NB4 (cell line): ENCODE measurements around the gene PDE9A.

Experiments used
- DNase-seq: peaks from one replicate; pipeline ENCODE4 v3.0.0; 2010; ENCODE audit warnings: low read depth
- H3K4me3 ChIP-seq: one replicate; pipeline ENCODE4 v1.5.1; 2011; ENCODE audit warnings: mild to moderate bottlenecking, low read depth, low read length, moderate library complexity
- MYC ChIP-seq: IDR thresholded peaks from 2 replicates; pipeline ENCODE4 v1.6.1; 2011; ENCODE audit warnings: low read depth, low read length
- POLR2A ChIP-seq: IDR thresholded peaks from 2 replicates; pipeline ENCODE4 v1.6.1; 2011; ENCODE audit warnings: mild to moderate bottlenecking; ENCODE audit not compliant: insufficient read length; ENCODE audit errors: extremely low read depth
- TF ChIP-seq, protein P1 (sequence below): IDR thresholded peaks from 2 replicates; pipeline ENCODE4 v1.6.1; 2011; ENCODE audit warnings: low read depth, low read length
- TF ChIP-seq, protein P2 (sequence below): IDR thresholded peaks from one replicate; pipeline ENCODE4 v1.5.1; 2012; ENCODE audit warnings: low read depth, low read length

PDE9A gene

DNA sequence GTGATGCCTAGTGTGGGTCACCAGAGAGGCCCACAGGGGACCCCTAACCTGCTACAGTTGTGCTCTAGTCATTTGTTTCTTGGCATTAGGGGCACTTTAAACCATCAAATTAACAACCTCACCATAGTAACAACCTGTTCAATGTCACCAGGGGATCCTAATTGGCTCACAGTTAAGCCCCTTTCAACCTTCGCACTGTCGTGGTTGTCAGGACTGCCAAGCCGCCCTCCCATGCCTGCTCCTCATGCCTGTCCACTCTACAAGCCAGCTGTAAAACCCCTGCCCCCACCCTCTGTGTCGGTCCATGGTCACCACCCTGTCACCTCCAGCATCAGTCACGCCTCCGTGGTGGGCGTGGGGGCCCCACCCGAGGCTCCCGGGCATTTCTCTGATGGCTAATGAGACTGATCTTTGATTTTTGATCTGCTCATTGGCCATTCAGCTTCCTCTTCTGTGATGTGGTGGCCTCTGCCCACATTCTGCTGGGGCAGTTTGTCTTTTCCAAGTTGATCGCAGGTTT, 129.4 kb downstream of the PDE9A start:
- no peak for DNase-seq
- TF ChIP-seq MYC (no peak), POLR2A (no peak)
- TF ChIP-seq, protein P1, sequence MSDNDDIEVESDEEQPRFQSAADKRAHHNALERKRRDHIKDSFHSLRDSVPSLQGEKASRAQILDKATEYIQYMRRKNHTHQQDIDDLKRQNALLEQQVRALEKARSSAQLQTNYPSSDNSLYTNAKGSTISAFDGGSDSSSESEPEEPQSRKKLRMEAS, result no peak
- TF ChIP-seq, protein P2, sequence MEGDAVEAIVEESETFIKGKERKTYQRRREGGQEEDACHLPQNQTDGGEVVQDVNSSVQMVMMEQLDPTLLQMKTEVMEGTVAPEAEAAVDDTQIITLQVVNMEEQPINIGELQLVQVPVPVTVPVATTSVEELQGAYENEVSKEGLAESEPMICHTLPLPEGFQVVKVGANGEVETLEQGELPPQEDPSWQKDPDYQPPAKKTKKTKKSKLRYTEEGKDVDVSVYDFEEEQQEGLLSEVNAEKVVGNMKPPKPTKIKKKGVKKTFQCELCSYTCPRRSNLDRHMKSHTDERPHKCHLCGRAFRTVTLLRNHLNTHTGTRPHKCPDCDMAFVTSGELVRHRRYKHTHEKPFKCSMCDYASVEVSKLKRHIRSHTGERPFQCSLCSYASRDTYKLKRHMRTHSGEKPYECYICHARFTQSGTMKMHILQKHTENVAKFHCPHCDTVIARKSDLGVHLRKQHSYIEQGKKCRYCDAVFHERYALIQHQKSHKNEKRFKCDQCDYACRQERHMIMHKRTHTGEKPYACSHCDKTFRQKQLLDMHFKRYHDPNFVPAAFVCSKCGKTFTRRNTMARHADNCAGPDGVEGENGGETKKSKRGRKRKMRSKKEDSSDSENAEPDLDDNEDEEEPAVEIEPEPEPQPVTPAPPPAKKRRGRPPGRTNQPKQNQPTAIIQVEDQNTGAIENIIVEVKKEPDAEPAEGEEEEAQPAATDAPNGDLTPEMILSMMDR, result no peak
- no peak overlapping the region for H3K4me3 ChIP-seq

DNA sequence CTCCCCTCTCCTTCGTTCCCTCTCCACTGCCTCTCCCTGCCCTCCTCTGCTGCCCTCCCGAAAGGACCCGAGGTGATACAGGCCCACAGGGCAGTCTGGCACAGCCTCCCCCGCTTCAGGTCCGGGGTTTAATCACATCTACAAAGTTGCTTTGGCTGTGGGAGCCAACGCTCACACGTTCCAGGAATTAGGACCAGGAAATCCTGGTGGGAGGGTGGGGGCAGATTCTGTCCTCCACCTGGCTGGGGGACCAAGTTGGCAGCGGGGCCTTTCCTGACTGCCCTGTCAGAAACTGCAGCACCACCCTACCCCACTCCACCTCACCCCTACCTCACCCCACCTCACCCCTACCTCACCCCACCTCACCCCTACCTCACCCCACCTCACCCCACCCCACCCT, 130.9 kb downstream of the PDE9A start:
- DNase-seq, result no peak

DNA sequence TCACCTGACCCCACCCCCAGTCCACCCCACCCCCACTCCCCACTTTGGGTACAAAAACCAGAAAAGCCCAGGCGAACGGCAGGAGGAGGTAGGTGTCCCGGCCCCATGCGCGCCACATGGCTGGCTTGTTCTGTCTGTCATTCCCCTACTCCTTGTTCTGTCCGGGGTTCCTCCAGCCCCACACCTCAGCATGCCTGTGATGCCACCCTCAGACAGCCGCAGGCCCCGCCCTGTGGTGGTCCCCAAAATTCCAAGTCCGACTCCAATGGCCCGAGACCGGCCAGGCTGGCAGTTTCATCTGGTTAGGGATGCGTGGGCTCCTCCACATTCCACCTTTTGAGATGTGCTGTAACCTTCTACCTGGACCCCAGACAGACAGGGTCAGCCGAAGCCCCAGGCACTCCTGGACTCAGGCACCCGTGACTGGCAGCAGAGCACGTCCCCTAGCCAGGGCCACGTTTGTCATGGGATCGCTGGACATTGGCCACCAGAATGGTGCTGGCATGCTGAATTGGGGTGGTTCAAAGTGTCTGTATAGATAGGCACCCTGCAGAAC, 131.6 kb downstream of the PDE9A start:
- no peak for DNase-seq
- H3K4me3 ChIP-seq, result no peak overlapping the region
- TF ChIP-seq, protein P1, result no peak
- TF ChIP-seq MYC (no peak), POLR2A (no peak)
- TF ChIP-seq, protein P2, result no peak

More for the DNA sequence above, 130.9 kb downstream of the PDE9A start:
- TF ChIP-seq, protein P2, result no peak
- TF ChIP-seq, protein P1, result no peak
- TF ChIP-seq POLR2A (no peak), MYC (no peak)
- H3K4me3 ChIP-seq, result no peak overlapping the region

DNA sequence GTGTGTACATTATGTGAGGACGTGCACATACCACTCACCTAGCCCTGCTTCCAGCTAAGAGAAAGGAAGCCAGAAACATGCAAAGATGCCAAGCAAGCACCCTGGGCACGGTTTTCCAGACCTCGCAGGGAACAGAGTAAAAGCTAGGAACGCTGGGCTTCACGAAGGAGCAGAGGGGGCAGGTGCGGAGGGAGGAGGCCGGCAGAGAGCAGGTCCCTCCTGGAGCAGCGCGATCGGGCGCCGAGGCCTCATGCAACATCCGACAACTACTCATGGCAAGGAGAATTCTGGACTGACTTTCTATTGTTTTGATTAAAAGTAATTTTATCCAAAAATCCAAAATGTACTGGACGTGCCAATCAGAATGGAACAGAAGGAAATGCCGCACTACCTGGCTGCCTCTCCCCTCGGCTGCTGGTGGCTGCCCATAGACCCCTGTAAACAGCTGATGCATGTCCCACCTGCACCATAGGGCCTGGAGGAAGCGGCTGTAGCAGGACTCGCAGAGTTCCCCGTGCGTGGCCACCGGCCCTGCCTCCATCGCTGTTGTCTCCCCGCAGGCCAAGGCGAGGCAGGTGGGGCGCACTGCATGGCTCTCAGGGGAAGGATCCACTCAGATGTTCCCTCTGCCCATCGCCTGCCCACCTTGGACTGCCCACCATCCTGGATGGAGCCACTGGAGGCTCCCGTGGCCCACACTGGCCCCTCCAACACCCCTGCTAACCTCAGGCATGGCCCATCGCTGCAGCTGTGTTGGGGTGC, 132.4 kb downstream of the PDE9A start:
- DNase-seq, result no peak
- TF ChIP-seq, protein P2, result no peak
- TF ChIP-seq, protein P1, result no peak
- TF ChIP-seq POLR2A (no peak), MYC (no peak)
- H3K4me3 ChIP-seq, result no peak overlapping the region

DNA sequence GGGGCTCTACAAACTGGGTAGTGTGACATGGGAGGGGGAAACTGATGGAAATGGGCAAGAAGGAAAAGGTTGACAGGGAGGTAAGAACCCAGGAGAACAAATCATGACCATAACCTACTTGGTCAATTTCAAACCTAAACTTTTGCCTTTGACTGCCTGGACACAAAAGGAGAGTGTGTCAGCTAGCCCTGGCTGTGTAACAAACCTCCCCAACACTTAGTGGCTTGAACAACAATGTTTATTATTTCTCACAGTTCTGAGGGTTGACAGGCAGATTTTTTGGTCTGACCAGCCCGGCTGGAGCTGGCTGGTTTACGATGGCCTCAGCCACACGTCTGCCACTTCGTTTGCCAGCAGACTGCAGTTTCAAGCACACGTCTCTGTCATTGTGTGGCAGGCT, 133.5 kb downstream of the PDE9A start:
- DNase-seq, result no peak
- TF ChIP-seq, protein P2, result no peak
- no peak for TF ChIP-seq MYC
- TF ChIP-seq, protein P1, result no peak

More for the DNA sequence above, 133.5 kb downstream of the PDE9A start:
- H3K4me3 ChIP-seq, result no peak overlapping the region
